ENCODE results near the gene PLOD1.
A peak's percentile ranks its signal among the peaks of the same experiment; 100 is the strongest.

Gene PLOD1

DNA sequence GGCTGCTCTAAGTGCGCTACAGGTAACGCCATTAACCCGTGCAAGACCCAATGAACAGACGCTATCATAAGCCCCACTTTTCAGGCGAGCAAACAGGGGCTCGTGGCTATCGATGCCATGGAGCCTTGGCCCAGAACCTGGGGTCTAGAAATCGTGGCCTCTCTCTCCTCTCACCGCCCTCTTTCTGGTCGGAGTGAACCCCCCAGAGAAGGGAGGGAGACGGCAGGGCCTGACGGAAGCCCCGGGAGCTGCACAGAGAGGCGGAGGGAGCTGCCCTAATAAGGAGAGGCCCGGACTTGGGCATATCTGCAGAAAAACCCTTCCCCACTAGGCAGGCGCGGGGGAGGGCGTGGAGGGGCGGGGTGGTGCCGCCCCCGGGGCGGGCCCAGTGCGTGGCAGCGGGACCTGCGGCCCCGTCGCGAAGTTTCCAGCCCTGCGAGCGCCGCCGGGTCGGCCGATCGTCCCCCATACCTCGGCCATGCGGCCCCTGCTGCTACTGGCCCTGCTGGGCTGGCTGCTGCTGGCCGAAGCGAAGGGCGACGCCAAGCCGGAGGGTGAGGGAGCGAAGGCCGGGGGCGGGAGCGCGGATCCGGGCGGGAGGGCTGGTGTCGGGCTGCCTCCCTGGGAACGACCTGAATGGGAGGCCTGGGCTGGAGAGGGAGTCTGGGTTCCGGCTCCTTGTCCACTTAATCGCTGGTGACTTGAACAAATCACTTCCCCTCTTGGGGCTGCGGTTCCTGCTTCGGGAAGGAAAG, at the start of gene PLOD1:
TSS of gene PLOD1 (plus strand) at position 416 of the 755 bp plus-strand sequence. CDS start at position 479, 63 bp downstream.
- H3K36me3 ChIP-seq (ENCODE audit: control insufficient read depth, low read length) = peaks cover 6% of the 10 kb centered on the region; the same call in 1 of the 2 replicates
- peaks cover 30% of the 10 kb centered on the region for H3K4me1 ChIP-seq (ENCODE audit: control insufficient read depth, low read length)
- peak within 1 kb of the TSS; percentile 80 for H3K4me3 ChIP-seq (ENCODE audit: low read length)
- no peaks in the 10 kb centered on the region for H3K27me3 ChIP-seq (ENCODE audit: control insufficient read depth, low read length)
- H3K79me2 ChIP-seq (ENCODE audit: control insufficient read depth, low read length) = peaks cover 17% of the 10 kb centered on the region
- H3K9me2 ChIP-seq (replicated peaks; ENCODE audit: control insufficient read depth, low read length) = no peaks in the 10 kb centered on the region
- H3K4me2 ChIP-seq (ENCODE audit: low read length) = peak within 1 kb of the TSS; percentile 93
- H4K20me1 ChIP-seq (ENCODE audit: control insufficient read depth, insufficient read depth, low read depth, low read length) = no peaks in the 10 kb centered on the region
- peaks cover 5% of the 10 kb centered on the region; the same call in 1 of the 2 replicates for H3F3A ChIP-seq (ENCODE audit: control insufficient read depth, insufficient read depth)
- no peaks in the 10 kb centered on the region for H3K9me3 ChIP-seq (ENCODE audit: control insufficient read depth, insufficient read depth, low read length)
- TF ChIP-seq EZH2phosphoT487 (IDR thresholded peaks at IDR 0.05; ENCODE audit: borderline replicate concordance, low read length) (no peak), CTCF (IDR thresholded peaks at IDR 0.05; ENCODE audit: low read depth, low read length, poor library complexity, severe bottlenecking) (no peak)
- peak within 1 kb of the TSS; percentile 36 for H3K27ac ChIP-seq (ENCODE audit: low read depth, low read length)

GRCh38 chr1:11885916-11886315, 48.6 kb upstream of the PLOD1 start:
- H3K9me3 ChIP-seq (ENCODE audit: control insufficient read depth, insufficient read depth, low read length) = no peaks in the 10 kb centered on the region
- no peaks in the 10 kb centered on the region for H4K20me1 ChIP-seq (ENCODE audit: control insufficient read depth, insufficient read depth, low read depth, low read length)
- H3K27me3 ChIP-seq (ENCODE audit: control insufficient read depth, low read length) = peaks cover 23% of the 10 kb centered on the region
- TF ChIP-seq CTCF (IDR thresholded peaks at IDR 0.05; ENCODE audit: low read depth, low read length, poor library complexity, severe bottlenecking) (no peak), EZH2phosphoT487 (IDR thresholded peaks at IDR 0.05; ENCODE audit: borderline replicate concordance, low read length) (no peak)
- H3K4me3 ChIP-seq (ENCODE audit: low read length) = no peak overlapping the region
- H3K36me3 ChIP-seq (ENCODE audit: control insufficient read depth, low read length) = no peaks in the 10 kb centered on the region
- H3K4me2 ChIP-seq (ENCODE audit: low read length) = no peak overlapping the region
- no peaks in the 10 kb centered on the region for H3K9me2 ChIP-seq (replicated peaks; ENCODE audit: control insufficient read depth, low read length)
- H3F3A ChIP-seq (ENCODE audit: control insufficient read depth, insufficient read depth) = no peaks in the 10 kb centered on the region
- H3K27ac ChIP-seq (ENCODE audit: low read depth, low read length) = no peak overlapping the region
- peaks cover 14% of the 10 kb centered on the region for H3K4me1 ChIP-seq (ENCODE audit: control insufficient read depth, low read length)
- H3K79me2 ChIP-seq (ENCODE audit: control insufficient read depth, low read length) = no peaks in the 10 kb centered on the region

DNA sequence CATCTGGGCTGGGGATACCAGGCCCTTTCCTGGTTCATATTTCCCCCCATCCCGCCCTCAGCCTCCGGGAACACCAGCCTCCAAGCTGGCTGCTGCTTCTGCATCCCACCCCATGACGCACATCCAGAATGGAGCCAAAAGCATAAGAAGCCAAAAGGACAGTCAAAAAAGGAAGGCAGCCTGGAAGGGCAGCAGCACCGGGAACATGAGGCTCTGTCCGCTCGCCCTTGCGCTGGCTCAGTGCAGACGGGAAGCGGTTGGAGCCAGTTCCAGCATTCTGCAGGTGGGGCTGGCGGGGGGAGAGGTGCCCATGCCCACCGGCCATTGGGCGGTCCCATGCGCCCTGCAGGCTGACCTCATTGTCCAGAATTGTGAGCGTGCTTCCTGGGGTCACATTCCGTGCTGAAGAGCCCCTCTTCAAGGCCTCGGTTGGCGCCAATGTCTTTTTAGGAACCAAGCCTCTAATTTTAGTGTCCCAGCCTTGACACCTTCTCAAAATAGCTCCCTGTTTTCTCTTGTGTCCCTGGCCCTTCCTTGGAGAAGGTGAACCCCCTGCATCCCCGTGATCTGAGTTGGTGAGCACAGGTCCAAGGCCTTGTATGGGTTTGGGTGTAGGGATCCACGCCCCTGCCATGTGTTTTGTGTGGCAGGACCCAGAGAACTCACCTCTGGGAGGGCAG, 47.4 kb upstream of the PLOD1 start:
- Histone ChIP-seq H3K9me3 (ENCODE audit: control insufficient read depth, insufficient read depth, low read length) (no peaks in the 10 kb centered on the region), H3K36me3 (ENCODE audit: control insufficient read depth, low read length) (no peaks in the 10 kb centered on the region), H3K27ac (ENCODE audit: low read depth, low read length) (no peak overlapping the region), H3K4me3 (ENCODE audit: low read length) (no peak overlapping the region), H3K4me1 (ENCODE audit: control insufficient read depth, low read length) (peaks cover 17% of the 10 kb centered on the region), H4K20me1 (ENCODE audit: control insufficient read depth, insufficient read depth, low read depth, low read length) (no peaks in the 10 kb centered on the region), H3F3A (ENCODE audit: control insufficient read depth, insufficient read depth) (no peaks in the 10 kb centered on the region), H3K9me2 (replicated peaks; ENCODE audit: control insufficient read depth, low read length) (no peaks in the 10 kb centered on the region), H3K27me3 (ENCODE audit: control insufficient read depth, low read length) (peaks cover 18% of the 10 kb centered on the region), H3K79me2 (ENCODE audit: control insufficient read depth, low read length) (no peaks in the 10 kb centered on the region), H3K4me2 (ENCODE audit: low read length) (no peak overlapping the region)
- TF ChIP-seq CTCF (IDR thresholded peaks at IDR 0.05; ENCODE audit: low read depth, low read length, poor library complexity, severe bottlenecking) (no peak), EZH2phosphoT487 (IDR thresholded peaks at IDR 0.05; ENCODE audit: borderline replicate concordance, low read length) (no peak)
